NT2/D1 (cell line): ENCODE results near the gene B3GALT5.
"Not testable (repeated sequence)": the region's sequence is repeated elsewhere in the genome, so short reads cannot be mapped to it uniquely, and the experiment has no call there.

ENCODE experiments used
- DNase-seq: peaks from one replicate; pipeline ENCODE4 v3.0.0-alpha.2; 2011; ENCODE audit warnings: low read depth, low spot score
- H3K27me3 ChIP-seq: 2 replicates; pipeline ENCODE4 v1.6.0; 2011; ENCODE audit warnings: mild to moderate bottlenecking; ENCODE audit not compliant: insufficient read length, insufficient read depth
- H3K36me3 ChIP-seq: 2 replicates; pipeline ENCODE4 v1.6.1; 2011; ENCODE audit warnings: mild to moderate bottlenecking, low read length, mixed read lengths; ENCODE audit not compliant: insufficient read depth, insufficient read length
- H3K4me1 ChIP-seq: 2 replicates; pipeline ENCODE4 v1.5.1; 2011; ENCODE audit not compliant: insufficient read depth, insufficient read length
- H3K4me3 ChIP-seq: 2 replicates; pipeline ENCODE4 v1.5.1; 2011; ENCODE audit warnings: low read depth; ENCODE audit not compliant: insufficient read length
- H3K9ac ChIP-seq: 2 replicates; pipeline ENCODE4 v1.6.0; 2011; ENCODE audit warnings: low read depth; ENCODE audit not compliant: insufficient read length
- H3K9me3 ChIP-seq: 2 replicates; pipeline ENCODE4 v1.5.1; 2011; ENCODE audit warnings: mild to moderate bottlenecking, low read length; ENCODE audit not compliant: insufficient read depth
- SUZ12 ChIP-seq: IDR thresholded peaks from 2 replicates; pipeline ENCODE4 v1.6.1; 2011; ENCODE audit not compliant: insufficient read length, insufficient read depth; ENCODE audit errors: extremely low read depth
- YY1 ChIP-seq: IDR thresholded peaks from 2 replicates; pipeline ENCODE4 v1.6.1; 2011; ENCODE audit not compliant: insufficient read length, insufficient read depth
- ZNF274 ChIP-seq: IDR thresholded peaks from 2 replicates; pipeline ENCODE4 v1.6.1; 2011; ENCODE audit warnings: mild to moderate bottlenecking, low read depth, low read length

B3GALT5 gene

GRCh38 chr21:39686646-39687468 is 74.1 kb downstream of the B3GALT5 start:
- TF ChIP-seq SUZ12 (no peak), YY1 (no peak), ZNF274 (no peak)
- no peak overlapping the region for H3K4me3 ChIP-seq
- H3K9ac ChIP-seq, result no peak overlapping the region
- no peaks in the 10 kb centered on the region for H3K4me1 ChIP-seq
- DNase-seq, result no peak
- H3K36me3 ChIP-seq, result no peaks in the 10 kb centered on the region
- H3K9me3 ChIP-seq, result peaks cover 19% of the 10 kb centered on the region
- no peaks in the 10 kb centered on the region for H3K27me3 ChIP-seq

GRCh38 chr21:39688010-39688409 is 75.3 kb downstream of the B3GALT5 start:
- no peak for DNase-seq
- Histone ChIP-seq H3K9ac (no peak overlapping the region), H3K27me3 (no peaks in the 10 kb centered on the region), H3K36me3 (no peaks in the 10 kb centered on the region), H3K4me3 (no peak overlapping the region), H3K9me3 (peaks cover 13% of the 10 kb centered on the region), H3K4me1 (no peaks in the 10 kb centered on the region)
- TF ChIP-seq SUZ12 (no peak), YY1 (no peak), ZNF274 (no peak)

DNA sequence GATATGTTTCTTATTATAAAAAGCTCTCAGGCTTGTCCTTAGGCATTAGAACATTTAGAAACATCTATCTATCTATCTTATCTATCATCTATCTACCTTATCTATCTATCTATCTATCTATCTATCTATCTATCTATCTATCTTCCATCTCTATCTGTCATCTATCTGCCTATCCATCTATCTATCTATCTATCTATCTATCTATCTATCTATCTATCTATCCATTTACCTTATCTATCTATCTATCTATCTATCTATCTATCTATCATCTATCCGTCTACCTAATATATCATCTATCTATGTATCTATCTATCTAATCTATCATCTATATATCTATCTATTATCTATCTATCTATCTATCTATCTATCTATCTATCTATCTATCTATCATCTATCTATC is 77.1 kb downstream of the B3GALT5 start:
- H3K27me3 ChIP-seq, H3K9ac ChIP-seq, DNase-seq, H3K36me3 ChIP-seq, H3K4me1 ChIP-seq, H3K4me3 ChIP-seq, H3K9me3 ChIP-seq: not testable (repeated sequence)

DNA sequence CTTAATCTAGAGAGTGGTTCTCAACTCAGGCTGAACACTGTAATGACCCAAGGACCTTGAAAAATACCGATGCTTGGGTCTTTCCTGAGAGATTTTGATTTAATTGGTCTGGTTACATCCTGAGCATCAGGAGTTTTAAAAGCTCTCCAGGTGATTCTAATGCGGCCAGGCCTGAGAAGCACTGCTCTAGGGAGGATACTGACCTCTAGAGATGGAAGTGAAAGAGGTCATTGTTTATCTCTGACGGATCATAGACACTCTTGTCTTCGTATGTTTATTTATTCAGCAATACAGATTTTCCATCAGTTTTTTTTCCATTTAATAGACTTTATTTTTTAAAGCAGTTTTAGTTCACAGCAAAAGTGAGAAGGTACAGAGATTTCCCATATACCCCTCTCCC is 77.7 kb downstream of the B3GALT5 start:
- H3K36me3 ChIP-seq, result no peaks in the 10 kb centered on the region
- no peak overlapping the region for H3K9ac ChIP-seq
- no peak overlapping the region for H3K4me3 ChIP-seq
- no peaks in the 10 kb centered on the region for H3K9me3 ChIP-seq
- TF ChIP-seq YY1, result no peak
- no peak for TF ChIP-seq SUZ12
- no peak for TF ChIP-seq ZNF274
- no peak for DNase-seq
- H3K4me1 ChIP-seq, result no peaks in the 10 kb centered on the region
- no peaks in the 10 kb centered on the region for H3K27me3 ChIP-seq

DNA sequence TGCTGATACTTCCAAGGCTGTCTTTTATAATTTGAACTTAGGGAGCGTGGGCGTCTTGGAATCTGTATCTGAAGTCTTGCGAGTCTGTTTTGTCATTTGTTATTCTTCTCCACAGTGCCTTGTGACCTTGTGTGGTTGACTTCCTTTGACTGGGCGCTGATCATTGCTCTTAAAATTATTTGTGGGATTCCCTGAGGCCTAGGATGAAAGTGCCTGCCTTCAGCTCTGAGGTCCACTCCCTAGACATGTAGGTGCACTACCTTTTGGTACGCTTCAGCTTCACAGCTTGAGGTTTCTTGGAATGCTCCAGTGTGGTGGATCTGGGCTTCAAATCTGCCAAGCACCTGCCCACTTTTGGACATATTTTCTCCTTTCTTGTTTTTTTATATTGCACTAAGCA is 82.0 kb downstream of the B3GALT5 start:
- Histone ChIP-seq H3K4me1 (peaks cover 6% of the 10 kb centered on the region), H3K27me3 (no peaks in the 10 kb centered on the region), H3K9ac (no peak overlapping the region), H3K4me3 (no peak overlapping the region), H3K36me3 (no peaks in the 10 kb centered on the region), H3K9me3 (no peaks in the 10 kb centered on the region)
- no peak for DNase-seq
- TF ChIP-seq ZNF274 (no peak), SUZ12 (no peak)

GRCh38 chr21:39696196-39696595 is 83.5 kb downstream of the B3GALT5 start:
- Histone ChIP-seq H3K4me3 (no peak overlapping the region), H3K27me3 (no peaks in the 10 kb centered on the region), H3K9ac (no peak overlapping the region), H3K4me1 (peaks cover 9% of the 10 kb centered on the region), H3K9me3 (no peaks in the 10 kb centered on the region), H3K36me3 (no peaks in the 10 kb centered on the region)
- no peak for DNase-seq
- TF ChIP-seq SUZ12 (no peak), ZNF274 (no peak), YY1 (no peak)

DNA sequence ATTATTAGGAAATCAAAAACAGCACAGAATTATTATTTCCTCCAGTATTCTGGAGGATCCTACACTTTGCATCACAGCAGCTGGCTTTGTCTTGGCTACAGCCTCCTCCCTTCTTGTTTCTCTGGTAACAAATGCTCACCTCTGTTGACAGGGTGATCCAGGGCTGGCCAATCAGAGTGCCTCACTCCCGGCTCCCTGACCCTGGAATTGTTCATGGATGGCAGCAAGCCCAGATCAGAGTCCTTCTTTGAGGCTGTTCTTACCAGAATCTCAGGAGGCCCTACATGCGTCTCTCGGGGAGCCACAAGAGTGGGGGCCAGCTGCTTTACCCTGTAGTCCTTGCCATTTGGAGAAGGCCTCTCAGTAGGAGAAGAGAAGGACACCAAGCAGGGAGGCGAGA is 83.9 kb downstream of the B3GALT5 start:
- Histone ChIP-seq H3K4me1 (peaks cover 9% of the 10 kb centered on the region), H3K4me3 (no peak overlapping the region), H3K27me3 (no peaks in the 10 kb centered on the region), H3K9ac (no peak overlapping the region), H3K36me3 (no peaks in the 10 kb centered on the region), H3K9me3 (no peaks in the 10 kb centered on the region)
- no peak for DNase-seq
- TF ChIP-seq ZNF274 (no peak), YY1 (no peak), SUZ12 (no peak)
